DND-41 (cell line): ENCODE data around the gene TLNRD1.

ENCODE experiments used
- ATAC-seq: fragments of 200-7000 bp; cut with Tn5 transposase; 3 replicates; pipeline ENCODE4 v1.9.1; 2021; ENCODE audit warnings: low read depth; ENCODE audit not compliant: insufficient read depth
- DNase-seq: peaks from one replicate; pipeline ENCODE4 v3.0.0-alpha.2; 2020
- H2AFZ ChIP-seq: 2 replicates; pipeline ENCODE4 v1.6.0; 2012; ENCODE audit warnings: low read depth, low read length
- H3K27ac ChIP-seq: 2 replicates; pipeline ENCODE4 v1.5.1; 2012; ENCODE audit warnings: low read length, inconsistent platforms
- H3K27me3 ChIP-seq: fragments of 200-600 bp; sonication (generic); 2 replicates; pipeline ENCODE4 v1.6.0; 2012; ENCODE audit warnings: low read length, mild to moderate bottlenecking, inconsistent platforms; ENCODE audit not compliant: insufficient read depth, poor library complexity
- H3K36me3 ChIP-seq: 2 replicates; pipeline ENCODE4 v1.5.1; 2012; ENCODE audit warnings: low read length, inconsistent platforms; ENCODE audit not compliant: insufficient read depth
- H3K4me1 ChIP-seq: 2 replicates; pipeline ENCODE4 v1.5.1; 2012; ENCODE audit warnings: mild to moderate bottlenecking, low read length; ENCODE audit not compliant: insufficient read depth
- H3K4me2 ChIP-seq: 2 replicates; pipeline ENCODE4 v1.6.0; 2012; ENCODE audit warnings: mild to moderate bottlenecking, moderate library complexity, low read length, inconsistent platforms; ENCODE audit not compliant: insufficient read depth
- H3K4me3 ChIP-seq, 2 experiments: fragments of 200-600 bp in 1 of 2; shearing (Covaris generic) in 1 of 2; 2 replicates each; pipeline ENCODE4 v1.5.1; 2012 to 2016; ENCODE audit warnings: inconsistent platforms in 2 of 2, low read length in 2 of 2, mild to moderate bottlenecking in 2 of 2, low read depth in 1 of 2, moderate library complexity in 1 of 2
- H3K79me2 ChIP-seq: 2 replicates; pipeline ENCODE4 v1.6.0; 2012; ENCODE audit warnings: low read length, inconsistent platforms; ENCODE audit not compliant: insufficient read depth
- H3K9ac ChIP-seq: 2 replicates; pipeline ENCODE4 v1.6.0; 2012; ENCODE audit warnings: low read depth, mild to moderate bottlenecking, inconsistent platforms, low read length, moderate library complexity
- H3K9me3 ChIP-seq: 2 replicates; pipeline ENCODE4 v1.5.1; 2012; ENCODE audit warnings: low read length, moderate library complexity, mild to moderate bottlenecking, inconsistent platforms; ENCODE audit not compliant: insufficient read depth, severe bottlenecking
- H4K20me1 ChIP-seq: 2 replicates; pipeline ENCODE4 v1.6.0; 2012; ENCODE audit warnings: low read length; ENCODE audit not compliant: insufficient read depth
- EZH2 ChIP-seq: IDR thresholded peaks from 3 replicates; pipeline ENCODE4 v1.6.1; 2012; ENCODE audit warnings: borderline replicate concordance, low read depth, mild to moderate bottlenecking, moderate library complexity, low read length, inconsistent platforms; ENCODE audit not compliant: severe bottlenecking
- TF ChIP-seq, protein P1 (sequence below): IDR thresholded peaks from 2 replicates; pipeline ENCODE4 v1.5.1; 2012; ENCODE audit warnings: borderline replicate concordance, low read length, moderate library complexity, mild to moderate bottlenecking; ENCODE audit not compliant: poor library complexity, severe bottlenecking; ENCODE audit errors: extremely low read depth

The TLNRD1 gene

DNA sequence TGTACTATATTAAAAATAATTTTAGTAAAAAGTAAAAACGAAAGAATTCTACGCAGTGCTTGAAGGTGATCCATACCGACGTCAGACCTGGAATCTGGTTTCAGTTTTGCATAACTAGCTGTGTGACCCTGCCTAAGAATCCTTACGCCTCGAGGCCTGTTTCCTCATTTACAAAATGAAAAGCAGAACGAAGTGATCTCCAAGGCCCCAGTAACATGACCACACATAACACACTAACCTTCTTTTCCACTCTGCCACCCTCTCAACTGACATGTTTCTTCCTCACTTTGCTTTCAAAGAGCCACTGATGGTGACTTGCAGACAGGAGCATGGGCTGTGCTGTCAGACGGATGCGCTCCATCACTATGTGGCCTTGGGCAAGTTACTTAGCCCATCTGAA, 15.9 kb upstream of the TLNRD1 start:
- H3K79me2 ChIP-seq = peaks cover 76% of the 10 kb centered on the region
- no peak overlapping the region for H2AFZ ChIP-seq
- no peak for TF ChIP-seq EZH2
- TF ChIP-seq, protein P1, sequence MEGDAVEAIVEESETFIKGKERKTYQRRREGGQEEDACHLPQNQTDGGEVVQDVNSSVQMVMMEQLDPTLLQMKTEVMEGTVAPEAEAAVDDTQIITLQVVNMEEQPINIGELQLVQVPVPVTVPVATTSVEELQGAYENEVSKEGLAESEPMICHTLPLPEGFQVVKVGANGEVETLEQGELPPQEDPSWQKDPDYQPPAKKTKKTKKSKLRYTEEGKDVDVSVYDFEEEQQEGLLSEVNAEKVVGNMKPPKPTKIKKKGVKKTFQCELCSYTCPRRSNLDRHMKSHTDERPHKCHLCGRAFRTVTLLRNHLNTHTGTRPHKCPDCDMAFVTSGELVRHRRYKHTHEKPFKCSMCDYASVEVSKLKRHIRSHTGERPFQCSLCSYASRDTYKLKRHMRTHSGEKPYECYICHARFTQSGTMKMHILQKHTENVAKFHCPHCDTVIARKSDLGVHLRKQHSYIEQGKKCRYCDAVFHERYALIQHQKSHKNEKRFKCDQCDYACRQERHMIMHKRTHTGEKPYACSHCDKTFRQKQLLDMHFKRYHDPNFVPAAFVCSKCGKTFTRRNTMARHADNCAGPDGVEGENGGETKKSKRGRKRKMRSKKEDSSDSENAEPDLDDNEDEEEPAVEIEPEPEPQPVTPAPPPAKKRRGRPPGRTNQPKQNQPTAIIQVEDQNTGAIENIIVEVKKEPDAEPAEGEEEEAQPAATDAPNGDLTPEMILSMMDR = no peak
- H4K20me1 ChIP-seq = peaks cover 25% of the 10 kb centered on the region; the same call in 1 of the 2 replicates
- no peaks in the 10 kb centered on the region for H3K27me3 ChIP-seq
- H3K4me3 ChIP-seq = no peak overlapping the region
- peaks cover 29% of the 10 kb centered on the region for H3K36me3 ChIP-seq
- H3K9me3 ChIP-seq = no peaks in the 10 kb centered on the region
- H3K4me1 ChIP-seq = peaks cover 27% of the 10 kb centered on the region
- no peak overlapping the region for H3K4me2 ChIP-seq
- no peak for ATAC-seq
- H3K9ac ChIP-seq = no peak overlapping the region
- H3K27ac ChIP-seq = no peak overlapping the region
- DNase-seq = no peak

GRCh38 chr15:80985981-80986380, 14.7 kb upstream of the TLNRD1 start:
- Histone ChIP-seq H3K9ac (no peak overlapping the region), H3K79me2 (peaks cover 74% of the 10 kb centered on the region), H3K27me3 (no peaks in the 10 kb centered on the region), H3K9me3 (no peaks in the 10 kb centered on the region), H4K20me1 (peaks cover 24% of the 10 kb centered on the region; the same call in 1 of the 2 replicates), H3K36me3 (peaks cover 20% of the 10 kb centered on the region), H3K4me2 (no peak overlapping the region), H3K4me1 (peaks cover 38% of the 10 kb centered on the region), H2AFZ (no peak overlapping the region), H3K4me3 (no peak overlapping the region), H3K27ac (no peak overlapping the region)
- DNase-seq (no peak), ATAC-seq (no peak)
- TF ChIP-seq, protein P1 = no peak
- no peak for TF ChIP-seq EZH2

DNA sequence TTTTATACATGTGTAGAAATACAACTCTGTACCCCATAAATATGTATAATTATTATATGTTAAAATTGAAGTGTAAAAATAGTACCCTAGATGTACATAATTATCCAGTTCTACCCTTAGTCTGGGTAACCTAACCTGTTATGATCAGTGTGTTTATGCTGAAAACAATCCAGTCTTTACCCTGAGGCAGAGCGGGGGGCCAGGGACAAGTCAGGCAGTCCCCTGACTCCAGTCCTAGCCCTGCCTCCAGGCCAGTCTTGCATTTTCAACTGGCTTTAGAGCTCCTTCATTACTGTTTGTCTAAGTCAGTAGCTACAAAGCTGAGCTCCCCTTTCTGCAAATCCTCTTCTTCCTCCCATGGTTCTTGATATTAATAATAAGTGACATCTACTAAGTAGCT, 14.2 kb upstream of the TLNRD1 start:
- peak overlapping the region; percentile 27; the same call in 1 of the 2 replicates for H3K9ac ChIP-seq
- H2AFZ ChIP-seq = no peak overlapping the region
- H3K27me3 ChIP-seq = no peaks in the 10 kb centered on the region
- no peak for ATAC-seq
- H3K36me3 ChIP-seq = peaks cover 20% of the 10 kb centered on the region
- peak overlapping the region; percentile 93; the same call in 1 of the 2 replicates for H3K4me2 ChIP-seq
- H3K4me3 ChIP-seq = no peak overlapping the region
- H4K20me1 ChIP-seq = peaks cover 24% of the 10 kb centered on the region; the same call in 1 of the 2 replicates
- H3K79me2 ChIP-seq = peaks cover 74% of the 10 kb centered on the region
- no peak for TF ChIP-seq EZH2
- TF ChIP-seq, protein P1 = no peak
- no peaks in the 10 kb centered on the region for H3K9me3 ChIP-seq
- no peak for DNase-seq
- H3K27ac ChIP-seq = no peak overlapping the region
- peaks cover 41% of the 10 kb centered on the region for H3K4me1 ChIP-seq
